ENCODE measurements around the gene IGF1R.

DNA sequence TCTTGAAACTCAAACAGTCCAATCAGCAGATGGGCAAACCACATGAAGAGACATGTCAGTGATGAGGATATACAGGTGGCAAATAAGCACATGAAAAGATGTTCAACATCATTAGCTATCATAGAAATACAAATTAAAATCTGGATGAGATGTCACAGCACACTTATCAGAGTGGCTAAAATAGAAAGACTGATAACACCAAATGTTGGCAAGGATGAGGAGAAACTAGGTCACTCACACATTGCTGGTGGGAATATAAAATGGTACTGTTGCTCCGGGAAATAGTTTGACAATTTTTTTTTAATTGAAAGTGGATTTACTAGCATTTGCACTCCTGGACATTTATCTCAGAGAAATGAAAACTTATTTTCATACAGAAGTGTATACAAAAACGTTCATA lies 350.9 kb downstream of the IGF1R start:
- TF ChIP-seq, protein P1, sequence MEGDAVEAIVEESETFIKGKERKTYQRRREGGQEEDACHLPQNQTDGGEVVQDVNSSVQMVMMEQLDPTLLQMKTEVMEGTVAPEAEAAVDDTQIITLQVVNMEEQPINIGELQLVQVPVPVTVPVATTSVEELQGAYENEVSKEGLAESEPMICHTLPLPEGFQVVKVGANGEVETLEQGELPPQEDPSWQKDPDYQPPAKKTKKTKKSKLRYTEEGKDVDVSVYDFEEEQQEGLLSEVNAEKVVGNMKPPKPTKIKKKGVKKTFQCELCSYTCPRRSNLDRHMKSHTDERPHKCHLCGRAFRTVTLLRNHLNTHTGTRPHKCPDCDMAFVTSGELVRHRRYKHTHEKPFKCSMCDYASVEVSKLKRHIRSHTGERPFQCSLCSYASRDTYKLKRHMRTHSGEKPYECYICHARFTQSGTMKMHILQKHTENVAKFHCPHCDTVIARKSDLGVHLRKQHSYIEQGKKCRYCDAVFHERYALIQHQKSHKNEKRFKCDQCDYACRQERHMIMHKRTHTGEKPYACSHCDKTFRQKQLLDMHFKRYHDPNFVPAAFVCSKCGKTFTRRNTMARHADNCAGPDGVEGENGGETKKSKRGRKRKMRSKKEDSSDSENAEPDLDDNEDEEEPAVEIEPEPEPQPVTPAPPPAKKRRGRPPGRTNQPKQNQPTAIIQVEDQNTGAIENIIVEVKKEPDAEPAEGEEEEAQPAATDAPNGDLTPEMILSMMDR (IDR thresholded peaks at IDR 0.05), result no peak
- TF ChIP-seq, protein P2, sequence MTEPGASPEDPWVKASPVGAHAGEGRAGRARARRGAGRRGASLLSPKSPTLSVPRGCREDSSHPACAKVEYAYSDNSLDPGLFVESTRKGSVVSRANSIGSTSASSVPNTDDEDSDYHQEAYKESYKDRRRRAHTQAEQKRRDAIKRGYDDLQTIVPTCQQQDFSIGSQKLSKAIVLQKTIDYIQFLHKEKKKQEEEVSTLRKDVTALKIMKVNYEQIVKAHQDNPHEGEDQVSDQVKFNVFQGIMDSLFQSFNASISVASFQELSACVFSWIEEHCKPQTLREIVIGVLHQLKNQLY (CRISPR knock-in tag; IDR thresholded peaks at IDR 0.05), result no peak
- TF ChIP-seq TP53 (CRISPR knock-in tag; IDR thresholded peaks at IDR 0.05), result no peak

All from WTC11 (cell line).